ENCODE measurements around the gene TBCC. TPM values are rescaled to one million over a fixed set of nuclear protein-coding genes. Genes with fewer than 3 reads are reported as not detected.
A peak's percentile ranks its signal among the peaks of the same experiment; 100 is the strongest.

The TBCC gene
- total and polyA plus RNA-seq, 2 of the 13 experiments (the other 11 are each of a cell fraction or from before 2014, with no cell fraction given): 14.8 to 36.1 TPM

GRCh38 chr6:42745640-42746462 is at the start of gene TBCC (continued):
- TF ChIP-seq ZNF441 (CRISPR knock-in tag; IDR thresholded peaks at IDR 0.05; ENCODE audit: borderline replicate concordance) (peak; percentile 61; the same call in 1 of the 2 replicates), ZNF770 (CRISPR knock-in tag; IDR thresholded peaks at IDR 0.05) (peak; percentile 43; the same call in 1 of the 2 replicates), CERS6 (CRISPR knock-in tag; IDR thresholded peaks at IDR 0.05) (peak; percentile 54; the same call in 1 of the 2 replicates), ZNF230 (CRISPR knock-in tag; IDR thresholded peaks at IDR 0.05) (0 out of 2 replicates have a peak, but pooled peaks have one; percentile 81), HINFP (CRISPR knock-in tag; IDR thresholded peaks at IDR 0.05; ENCODE audit: low read depth) (peak; percentile 81; the same call in 1 of the 2 replicates), RXRA (CRISPR knock-in tag; IDR thresholded peaks at IDR 0.05) (peak; percentile 32; the same call in 1 of the 2 replicates), ETV6 (CRISPR knock-in tag; conservative IDR thresholded peaks at IDR 0.05) (peak; percentile 92), ZNF580 (CRISPR knock-in tag; IDR thresholded peaks at IDR 0.05; ENCODE audit: borderline replicate concordance, low read depth) (peak; percentile 89; the same call in 1 of the 2 replicates), ZNF572 (CRISPR knock-in tag; IDR thresholded peaks at IDR 0.05) (no peak; the same call in 1 of the 2 replicates), CAMTA2 (CRISPR knock-in tag; IDR thresholded peaks at IDR 0.05; ENCODE audit: borderline replicate concordance) (no peak), MIXL1 (CRISPR knock-in tag; IDR thresholded peaks at IDR 0.05) (peak; percentile 33; the same call in 1 of the 2 replicates), REST (IDR thresholded peaks at IDR 0.05; ENCODE audit: borderline replicate concordance in 1 of 2, low read depth in 1 of 2, low read length in 2 of 2) (peak in 1 of 2 experiments; percentile 82; a peak in 2 of 4 replicates), ZNF225 (CRISPR knock-in tag; IDR thresholded peaks at IDR 0.05) (no peak), IKZF1 (IDR thresholded peaks at IDR 0.05) (no peak), ZNF660 (CRISPR knock-in tag; IDR thresholded peaks at IDR 0.05; ENCODE audit: borderline replicate concordance, low read depth) (no peak), SKI (IDR thresholded peaks at IDR 0.05; ENCODE audit: partially characterized antibody) (no peak), ZNF546 (CRISPR knock-in tag; conservative IDR thresholded peaks at IDR 0.05) (no peak; the same call in 1 of the 2 replicates), ZNF746 (CRISPR knock-in tag; IDR thresholded peaks at IDR 0.05) (no peak), SETDB1 (CRISPR knock-in tag; IDR thresholded peaks at IDR 0.05; ENCODE audit: borderline replicate concordance) (no peak)
